GM12864 (cell line): ENCODE measurements around the gene CWH43.
"Not testable (repeated sequence)": the region's sequence is repeated elsewhere in the genome, so short reads cannot be mapped to it uniquely, and the experiment has no call there.

ENCODE experiments used
- DNase-seq: peaks from one replicate; pipeline ENCODE4 v3.0.0-alpha.2; 2011; ENCODE audit warnings: low read depth
- H3K4me3 ChIP-seq: 2 replicates; pipeline ENCODE4 v1.5.1; 2011; ENCODE audit warnings: mild to moderate bottlenecking, low read depth, low read length, control low read depth
- TF ChIP-seq, protein P1 (sequence below): IDR thresholded peaks from 2 replicates; pipeline ENCODE4 v1.5.1; 2011; ENCODE audit warnings: low read depth, mild to moderate bottlenecking, moderate library complexity, low read length, control low read depth, inconsistent platforms; ENCODE audit errors: missing control alignments

Gene CWH43

DNA sequence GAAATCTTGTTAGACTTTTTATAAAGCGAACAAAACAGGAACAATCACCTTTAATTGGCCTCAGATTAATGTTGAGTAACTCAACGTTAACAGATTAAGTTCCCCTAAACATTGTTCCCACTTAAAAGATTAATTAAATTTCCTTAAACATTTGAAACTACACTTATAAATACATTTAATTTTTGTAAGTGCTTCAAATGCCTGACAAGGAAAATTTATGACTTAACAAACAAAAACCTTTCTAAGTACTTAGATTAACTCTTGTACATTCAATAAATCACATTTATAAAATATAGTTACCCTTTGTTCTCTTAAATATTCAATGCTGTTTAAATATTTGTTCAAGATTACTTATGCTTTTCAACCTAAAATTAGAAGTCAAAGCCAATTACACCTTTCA lies 40.1 kb upstream of the CWH43 start:
- H3K4me3 ChIP-seq = no peak overlapping the region
- TF ChIP-seq, protein P1, sequence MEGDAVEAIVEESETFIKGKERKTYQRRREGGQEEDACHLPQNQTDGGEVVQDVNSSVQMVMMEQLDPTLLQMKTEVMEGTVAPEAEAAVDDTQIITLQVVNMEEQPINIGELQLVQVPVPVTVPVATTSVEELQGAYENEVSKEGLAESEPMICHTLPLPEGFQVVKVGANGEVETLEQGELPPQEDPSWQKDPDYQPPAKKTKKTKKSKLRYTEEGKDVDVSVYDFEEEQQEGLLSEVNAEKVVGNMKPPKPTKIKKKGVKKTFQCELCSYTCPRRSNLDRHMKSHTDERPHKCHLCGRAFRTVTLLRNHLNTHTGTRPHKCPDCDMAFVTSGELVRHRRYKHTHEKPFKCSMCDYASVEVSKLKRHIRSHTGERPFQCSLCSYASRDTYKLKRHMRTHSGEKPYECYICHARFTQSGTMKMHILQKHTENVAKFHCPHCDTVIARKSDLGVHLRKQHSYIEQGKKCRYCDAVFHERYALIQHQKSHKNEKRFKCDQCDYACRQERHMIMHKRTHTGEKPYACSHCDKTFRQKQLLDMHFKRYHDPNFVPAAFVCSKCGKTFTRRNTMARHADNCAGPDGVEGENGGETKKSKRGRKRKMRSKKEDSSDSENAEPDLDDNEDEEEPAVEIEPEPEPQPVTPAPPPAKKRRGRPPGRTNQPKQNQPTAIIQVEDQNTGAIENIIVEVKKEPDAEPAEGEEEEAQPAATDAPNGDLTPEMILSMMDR = no peak
- DNase-seq = no peak

DNA sequence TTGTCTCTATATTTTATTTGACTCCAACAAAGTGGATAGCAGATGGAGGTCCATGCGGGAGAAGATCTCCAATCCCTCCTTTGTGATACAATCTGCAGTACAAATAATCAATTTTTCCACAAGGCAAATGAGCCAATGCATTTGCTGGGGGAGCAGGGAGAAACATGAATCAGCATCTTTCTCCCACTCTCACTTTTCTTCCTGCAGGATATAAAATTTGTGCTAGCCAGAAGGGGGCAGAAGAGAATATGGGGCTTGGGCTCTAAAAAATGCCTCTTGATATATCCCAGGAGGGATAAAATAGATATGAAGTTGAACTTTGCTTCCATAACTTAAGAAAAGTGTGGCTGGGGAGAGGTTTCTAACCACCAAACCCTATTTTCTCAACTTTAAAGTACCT lies 38.3 kb upstream of the CWH43 start:
- DNase-seq = no peak
- TF ChIP-seq, protein P1 = no peak
- no peak overlapping the region for H3K4me3 ChIP-seq

DNA sequence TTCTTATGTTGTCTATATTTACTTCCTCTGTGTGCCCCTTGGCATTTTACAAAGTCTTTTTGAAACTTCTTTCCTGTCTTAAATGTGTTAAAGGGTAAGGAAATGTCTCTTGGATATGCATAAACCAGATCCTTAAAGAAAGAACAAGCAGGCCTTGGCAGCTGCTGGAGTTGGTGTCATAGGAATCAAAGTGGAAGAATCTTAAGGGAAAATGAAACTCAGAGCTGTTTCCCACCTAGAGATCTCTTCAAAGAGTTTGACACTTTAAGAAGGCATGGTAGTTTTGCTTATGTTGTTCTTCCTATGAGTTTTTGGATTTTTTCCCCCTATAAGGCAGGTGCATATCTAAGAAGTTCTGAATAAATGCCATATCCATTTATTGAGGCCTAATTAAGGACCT lies 37.0 kb upstream of the CWH43 start:
- TF ChIP-seq, protein P1 = no peak
- no peak for DNase-seq
- no peak overlapping the region for H3K4me3 ChIP-seq

DNA sequence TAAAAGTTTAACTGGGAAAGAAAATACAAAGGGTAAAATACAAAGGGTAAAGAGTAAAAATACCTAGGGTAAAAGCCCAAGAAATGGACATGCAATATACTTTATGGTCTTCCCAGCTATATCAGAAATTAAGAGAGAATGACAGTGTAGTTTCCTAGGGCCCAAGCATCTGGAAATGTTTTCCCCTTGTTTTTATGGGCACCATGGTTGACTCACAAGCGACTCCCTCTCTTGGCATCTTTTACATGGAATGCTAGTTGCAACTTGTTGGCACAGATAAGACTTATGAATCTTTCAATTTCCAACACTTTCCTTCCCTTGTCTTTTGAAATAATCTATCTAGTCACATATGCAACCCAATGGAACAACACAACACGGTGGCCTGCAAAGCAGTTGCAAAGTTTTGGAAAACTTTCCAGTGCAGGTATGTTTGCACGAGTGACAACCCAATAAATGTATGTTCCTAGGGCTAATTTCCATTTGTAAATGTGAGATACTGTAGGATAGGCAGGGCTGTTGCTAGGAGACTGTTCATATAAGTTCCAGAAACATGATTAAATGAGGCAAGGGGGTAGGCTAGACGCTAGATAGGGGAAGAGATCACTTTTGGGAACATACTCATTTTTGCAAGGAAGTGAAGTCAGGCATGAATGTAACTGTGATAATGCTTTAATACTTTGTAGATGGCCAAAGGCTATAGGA lies 36.4 kb upstream of the CWH43 start:
- H3K4me3 ChIP-seq = no peak overlapping the region
- no peak for DNase-seq
- TF ChIP-seq, protein P1 = no peak

DNA sequence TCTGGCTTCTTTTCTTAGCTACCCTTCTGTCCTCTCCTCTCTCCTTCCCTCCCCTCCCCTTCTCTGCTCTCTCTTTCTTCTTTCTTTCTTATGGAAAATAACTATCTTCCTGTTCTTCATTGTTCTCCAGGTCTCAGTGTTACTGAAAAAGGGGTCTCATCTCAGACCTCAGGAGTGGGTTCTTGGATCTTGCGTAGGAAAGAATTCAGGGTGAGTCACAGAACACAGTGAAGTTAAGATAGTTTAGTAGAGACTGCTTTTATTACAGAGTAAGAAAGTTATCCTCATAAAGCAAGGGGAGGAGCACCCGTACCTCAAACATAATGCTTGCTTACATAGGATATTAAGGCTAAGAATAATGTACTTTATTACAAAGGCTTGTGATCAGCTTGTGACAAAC lies 31.8 kb upstream of the CWH43 start:
- TF ChIP-seq, protein P1 = no peak
- no peak for DNase-seq
- no peak overlapping the region for H3K4me3 ChIP-seq

DNA sequence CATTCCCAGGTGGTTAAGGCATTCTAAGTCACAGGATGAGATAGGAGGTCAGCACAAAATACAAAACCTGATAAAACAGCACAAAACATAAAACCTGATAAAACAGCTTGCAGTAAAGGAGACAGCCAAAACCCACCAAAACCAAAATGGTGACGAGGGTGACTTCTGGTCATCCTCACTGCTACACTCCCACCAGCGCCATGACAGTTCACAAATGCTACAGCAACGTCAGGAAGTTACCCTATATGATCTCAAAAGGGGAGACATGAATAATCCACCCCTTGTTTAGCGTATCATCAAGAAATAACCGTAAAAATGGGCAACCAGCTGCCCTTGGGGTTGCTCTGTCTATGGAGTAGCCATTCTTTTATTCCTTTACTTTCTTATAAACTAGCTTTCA lies 28.7 kb upstream of the CWH43 start:
- DNase-seq, H3K4me3 ChIP-seq: not testable (repeated sequence)

DNA sequence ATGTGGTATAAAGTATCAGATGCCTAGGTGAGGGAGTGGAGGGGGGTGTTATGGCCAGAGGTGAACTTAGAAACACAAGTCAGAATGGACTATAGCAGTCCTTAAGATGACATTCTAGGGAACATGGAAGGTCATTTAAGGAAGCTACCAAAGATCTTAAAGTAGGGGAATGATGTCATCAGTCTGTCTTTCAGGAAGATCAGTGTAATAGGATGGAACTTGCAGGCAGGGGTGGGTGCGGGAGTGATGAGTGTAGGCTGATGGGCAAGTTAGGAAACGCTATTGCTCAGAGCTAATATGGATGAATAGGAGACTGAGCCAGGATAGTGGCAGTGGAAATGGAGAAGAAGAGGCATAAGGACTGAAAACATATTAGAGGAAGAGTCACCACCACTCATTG lies 27.5 kb upstream of the CWH43 start:
- DNase-seq = no peak
- no peak overlapping the region for H3K4me3 ChIP-seq
- TF ChIP-seq, protein P1 = no peak
